ENCODE measurements around the gene TRUB1. TPM values are rescaled to one million over a fixed set of nuclear protein-coding genes. Genes with fewer than 3 reads are reported as not detected.

Gene TRUB1
- total RNA-seq, 1 experiment from 2014 or later, result 21.4 TPM

GRCh38 chr10:114955984-114956383, 18.0 kb downstream of the TRUB1 start:
- H3K4me3 ChIP-seq, result no peak overlapping the region
- no peak for DNase-seq
- H3K36me3 ChIP-seq, result peaks cover 17% of the 10 kb centered on the region
- H3K27me3 ChIP-seq, result no peaks in the 10 kb centered on the region
- H3K9me3 ChIP-seq, result no peaks in the 10 kb centered on the region

DNA sequence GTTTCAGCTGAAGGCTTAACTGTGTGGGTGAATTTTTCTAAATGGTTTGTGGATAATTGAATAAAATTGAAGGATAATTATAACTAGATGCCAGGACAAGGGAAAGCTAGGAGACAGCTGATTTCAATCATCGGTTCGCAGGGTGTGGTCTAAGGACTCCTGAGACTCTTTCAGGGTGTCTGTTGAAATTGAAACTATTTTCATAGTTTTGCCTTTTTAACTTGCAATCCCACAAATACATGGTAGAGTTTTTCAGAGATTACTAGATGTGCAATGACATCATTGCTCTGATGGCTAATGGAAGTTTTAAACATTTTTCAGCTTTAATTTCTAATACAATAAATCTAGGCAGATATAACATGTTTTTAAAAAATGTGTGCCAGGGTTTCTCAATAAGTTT, 18.5 kb downstream of the TRUB1 start:
- no peak overlapping the region for H3K4me3 ChIP-seq
- no peaks in the 10 kb centered on the region for H3K9me3 ChIP-seq
- H3K36me3 ChIP-seq, result peaks cover 17% of the 10 kb centered on the region
- H3K27me3 ChIP-seq, result no peaks in the 10 kb centered on the region
- DNase-seq, result no peak

- no peaks in the 10 kb centered on the region for H3K9me3 ChIP-seq
- H3K4me3 ChIP-seq, result no peak overlapping the region
- DNase-seq, result no peak
- H3K36me3 ChIP-seq, result peaks cover 17% of the 10 kb centered on the region
- H3K27me3 ChIP-seq, result no peaks in the 10 kb centered on the region
Observed at GRCh38 chr10:114957122-114957521, 19.1 kb downstream of the TRUB1 start.

- H3K4me3 ChIP-seq, result no peak overlapping the region
- H3K27me3 ChIP-seq, result no peaks in the 10 kb centered on the region
- peaks cover 19% of the 10 kb centered on the region for H3K36me3 ChIP-seq
- no peaks in the 10 kb centered on the region; the same call in 1 of the 2 replicates for H3K9me3 ChIP-seq
- DNase-seq, result no peak
Observed at GRCh38 chr10:114957673-114958072, 19.7 kb downstream of the TRUB1 start.

GRCh38 chr10:114962441-114962840, 24.4 kb downstream of the TRUB1 start:
- DNase-seq, result no peak
- Histone ChIP-seq H3K4me3 (no peak overlapping the region), H3K27me3 (no peaks in the 10 kb centered on the region), H3K9me3 (no peaks in the 10 kb centered on the region; the same call in 1 of the 2 replicates), H3K36me3 (peaks cover 25% of the 10 kb centered on the region)

DNA sequence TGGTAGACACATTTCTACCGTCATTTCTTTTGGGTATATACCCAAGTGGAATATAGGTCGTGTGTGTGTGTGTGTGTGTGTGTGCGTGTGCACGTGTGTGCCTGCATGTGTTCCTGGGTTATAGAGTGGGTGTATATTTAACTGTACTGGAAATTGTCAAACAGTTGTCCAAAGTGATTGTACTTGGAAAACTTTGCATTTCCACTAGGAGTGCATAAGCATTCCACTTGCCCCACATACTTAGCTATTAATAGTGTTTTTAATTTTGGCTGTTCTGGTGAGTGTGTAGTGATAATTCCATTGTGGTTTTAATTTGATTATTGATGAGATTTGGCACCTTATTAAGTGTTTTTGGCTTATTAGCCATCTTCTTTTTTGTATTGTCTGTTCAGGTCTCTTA, 25.9 kb downstream of the TRUB1 start:
- no peaks in the 10 kb centered on the region; the same call in 1 of the 2 replicates for H3K9me3 ChIP-seq
- no peaks in the 10 kb centered on the region for H3K27me3 ChIP-seq
- H3K4me3 ChIP-seq, result no peak overlapping the region
- no peak for DNase-seq
- peaks cover 25% of the 10 kb centered on the region for H3K36me3 ChIP-seq

DNA sequence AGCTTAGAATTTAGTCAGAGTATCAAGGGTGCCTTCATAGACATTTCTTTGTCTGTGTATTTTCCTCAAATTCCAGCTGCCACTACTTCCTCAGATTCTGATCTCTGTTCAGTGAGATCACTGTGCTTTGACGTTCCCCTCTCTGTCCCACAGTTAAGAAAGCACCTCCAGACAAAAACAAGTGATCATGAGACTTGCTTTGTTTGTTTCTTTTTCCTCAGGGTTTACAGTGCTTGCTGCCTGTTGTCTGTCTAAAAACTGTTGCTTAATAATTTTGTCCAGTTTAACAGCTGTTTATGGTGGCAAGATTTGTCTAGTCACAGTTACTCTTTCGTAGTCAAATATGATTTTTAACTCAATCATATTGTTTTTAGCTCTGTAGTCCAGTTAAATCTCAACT, 29.1 kb downstream of the TRUB1 start:
- H3K27me3 ChIP-seq, result no peaks in the 10 kb centered on the region
- DNase-seq, result no peak
- H3K4me3 ChIP-seq, result no peak overlapping the region
- peaks cover 14% of the 10 kb centered on the region for H3K36me3 ChIP-seq
- H3K9me3 ChIP-seq, result no peaks in the 10 kb centered on the region; the same call in 1 of the 2 replicates

DNA sequence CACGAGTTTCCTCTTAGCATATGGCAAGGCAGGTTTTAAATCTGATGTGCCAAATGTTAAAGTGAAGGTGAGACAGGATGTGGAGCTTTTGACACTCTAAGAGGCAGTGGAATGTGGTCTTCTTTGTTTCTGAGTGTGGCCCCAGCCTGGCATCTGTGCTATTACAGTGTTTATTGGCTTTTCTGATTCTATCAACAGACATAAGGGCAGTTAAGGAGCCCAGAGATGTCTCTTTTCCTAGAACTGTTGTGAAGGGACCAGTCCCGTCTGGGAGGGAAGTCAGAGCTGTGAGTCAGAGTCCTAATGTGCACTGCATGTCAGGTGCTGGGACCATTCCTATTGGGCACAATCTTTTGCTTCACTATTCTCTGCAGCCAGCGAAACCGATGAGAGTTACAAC, 32.5 kb downstream of the TRUB1 start:
- no peaks in the 10 kb centered on the region for H3K27me3 ChIP-seq
- DNase-seq, result no peak
- H3K9me3 ChIP-seq, result no peaks in the 10 kb centered on the region
- no peaks in the 10 kb centered on the region; the same call in 1 of the 2 replicates for H3K36me3 ChIP-seq
- H3K4me3 ChIP-seq, result no peak overlapping the region

DNA sequence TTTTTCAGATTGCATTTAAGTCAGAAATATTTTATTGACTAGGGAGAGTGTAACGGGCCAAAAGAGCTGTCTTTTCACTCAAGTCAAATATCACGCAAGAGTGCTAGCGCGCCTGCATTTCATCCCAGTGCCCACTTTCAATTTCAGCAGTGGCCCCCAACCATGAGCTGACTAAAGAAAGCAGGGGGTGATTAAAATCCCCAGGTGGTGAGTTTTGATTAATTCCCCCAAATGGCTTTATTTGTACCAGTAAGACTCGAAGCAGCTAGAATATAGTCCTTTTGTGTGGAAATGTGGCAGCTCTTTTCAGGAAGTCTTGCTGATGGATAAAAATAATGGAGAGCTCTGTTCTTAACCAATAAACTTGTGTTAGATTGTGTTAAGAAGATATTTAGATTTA, 35.3 kb downstream of the TRUB1 start:
- no peak for DNase-seq
- no peaks in the 10 kb centered on the region; the same call in 1 of the 2 replicates for H3K36me3 ChIP-seq
- no peak overlapping the region for H3K4me3 ChIP-seq
- H3K9me3 ChIP-seq, result no peaks in the 10 kb centered on the region
- no peaks in the 10 kb centered on the region for H3K27me3 ChIP-seq

- H3K36me3 ChIP-seq, result no peaks in the 10 kb centered on the region; the same call in 1 of the 2 replicates
- no peaks in the 10 kb centered on the region for H3K9me3 ChIP-seq
- H3K4me3 ChIP-seq, result no peak overlapping the region
- DNase-seq, result no peak
- no peaks in the 10 kb centered on the region for H3K27me3 ChIP-seq
Observed at GRCh38 chr10:114973997-114974396, 36.0 kb downstream of the TRUB1 start.

- DNase-seq, result no peak
Observed at GRCh38 chr10:114974625-114975024, 36.6 kb downstream of the TRUB1 start.

GRCh38 chr10:114975091-114975490, 37.1 kb downstream of the TRUB1 start:
- Histone ChIP-seq H3K27me3 (no peaks in the 10 kb centered on the region), H3K36me3 (no peaks in the 10 kb centered on the region; the same call in 1 of the 2 replicates), H3K4me3 (no peak overlapping the region), H3K9me3 (no peaks in the 10 kb centered on the region)
- DNase-seq, result no peak

More at GRCh38 chr10:114974625-114975024, 36.6 kb downstream of the TRUB1 start:
- H3K36me3 ChIP-seq, result no peaks in the 10 kb centered on the region; the same call in 1 of the 2 replicates
- no peak overlapping the region for H3K4me3 ChIP-seq
- no peaks in the 10 kb centered on the region for H3K27me3 ChIP-seq
- H3K9me3 ChIP-seq, result no peaks in the 10 kb centered on the region

DNA sequence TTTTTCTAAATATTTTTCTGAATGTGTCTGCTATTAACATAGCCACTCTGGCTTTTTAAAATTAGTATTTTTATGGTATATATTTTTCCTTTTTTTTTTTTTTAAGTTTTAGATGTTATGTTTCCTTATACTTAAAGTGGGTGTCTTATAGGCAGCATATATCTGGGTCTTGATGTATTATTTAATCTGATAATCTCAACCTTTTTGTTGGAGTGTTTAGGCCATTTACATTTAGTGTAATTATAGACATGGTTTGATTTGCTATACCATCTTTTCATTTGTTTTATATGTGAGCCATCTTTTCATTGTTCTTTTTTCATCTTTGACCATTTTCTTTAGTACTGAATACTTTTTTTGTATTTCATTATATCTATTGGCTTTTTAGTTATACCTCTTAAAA, 45.0 kb downstream of the TRUB1 start:
- no peak for DNase-seq
- Histone ChIP-seq H3K36me3 (peaks cover 27% of the 10 kb centered on the region), H3K4me3 (no peak overlapping the region), H3K27me3 (no peaks in the 10 kb centered on the region), H3K9me3 (peaks cover 20% of the 10 kb centered on the region)

DNA sequence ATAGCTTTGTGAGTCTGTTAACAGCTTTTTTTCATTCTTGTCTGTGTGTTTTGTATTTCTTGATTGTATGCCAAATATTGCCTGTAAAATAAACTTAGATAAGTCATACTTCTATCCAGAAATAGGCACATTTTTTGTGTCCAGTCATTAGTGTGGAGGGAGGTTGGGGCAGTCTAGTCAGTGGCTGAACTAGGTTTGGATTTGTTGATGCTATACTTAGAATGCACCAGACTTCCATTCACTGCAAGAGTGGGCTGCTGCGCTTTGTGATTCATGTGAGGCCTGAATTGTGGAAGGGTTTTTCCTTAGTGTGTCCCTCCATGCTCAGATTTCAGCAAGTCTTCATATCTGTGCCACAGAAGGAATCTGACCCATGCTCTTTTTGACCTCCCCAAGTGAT, 50.0 kb downstream of the TRUB1 start:
- peaks cover 16% of the 10 kb centered on the region for H3K36me3 ChIP-seq
- H3K27me3 ChIP-seq, result no peaks in the 10 kb centered on the region
- no peak overlapping the region for H3K4me3 ChIP-seq
- no peak for DNase-seq
- peaks cover 16% of the 10 kb centered on the region for H3K9me3 ChIP-seq

- Histone ChIP-seq H3K27me3 (no peaks in the 10 kb centered on the region), H3K36me3 (no peaks in the 10 kb centered on the region), H3K4me3 (no peak overlapping the region), H3K9me3 (peaks cover 2% of the 10 kb centered on the region; the same call in 1 of the 2 replicates)
- no peak for DNase-seq
Observed at GRCh38 chr10:114990586-114990985, 52.6 kb downstream of the TRUB1 start.

DNA sequence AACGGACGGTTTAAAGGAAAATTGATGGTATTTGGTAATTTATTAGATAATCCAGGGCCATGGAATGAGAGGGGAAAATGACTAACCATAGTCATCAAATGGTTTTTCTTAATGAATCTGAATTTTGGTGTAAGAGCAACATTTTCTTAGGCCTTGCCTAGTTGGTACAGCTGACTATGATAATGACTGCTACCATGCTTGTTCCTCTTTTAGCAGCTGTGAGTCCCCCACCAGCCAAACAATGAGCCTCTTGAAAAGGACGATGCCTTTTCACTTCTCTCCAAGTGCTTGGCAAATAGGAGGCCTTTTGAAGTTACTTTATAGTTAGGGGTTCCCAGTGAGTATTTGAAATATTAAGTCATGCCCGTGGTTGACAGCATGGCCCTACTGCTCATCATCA, 53.0 kb downstream of the TRUB1 start:
- Histone ChIP-seq H3K4me3 (no peak overlapping the region), H3K36me3 (no peaks in the 10 kb centered on the region), H3K9me3 (peaks cover 2% of the 10 kb centered on the region; the same call in 1 of the 2 replicates), H3K27me3 (no peaks in the 10 kb centered on the region)
- no peak for DNase-seq

- Histone ChIP-seq H3K36me3 (no peaks in the 10 kb centered on the region), H3K9me3 (0 out of 2 replicates have a peak, but pooled peaks cover under 1% of the 10 kb centered on the region), H3K4me3 (no peak overlapping the region), H3K27me3 (no peaks in the 10 kb centered on the region)
- DNase-seq, result no peak
Observed at GRCh38 chr10:114992189-114992775, 54.3 kb downstream of the TRUB1 start.

GRCh38 chr10:114995468-114996247, 57.7 kb downstream of the TRUB1 start:
- DNase-seq, result no peak
- H3K27me3 ChIP-seq, result no peaks in the 10 kb centered on the region
- H3K36me3 ChIP-seq, result no peaks in the 10 kb centered on the region
- no peak overlapping the region for H3K4me3 ChIP-seq
- H3K9me3 ChIP-seq, result no peaks in the 10 kb centered on the region
